Measurements from ENCODE around the gene NBEAL2.

NBEAL2 gene

DNA sequence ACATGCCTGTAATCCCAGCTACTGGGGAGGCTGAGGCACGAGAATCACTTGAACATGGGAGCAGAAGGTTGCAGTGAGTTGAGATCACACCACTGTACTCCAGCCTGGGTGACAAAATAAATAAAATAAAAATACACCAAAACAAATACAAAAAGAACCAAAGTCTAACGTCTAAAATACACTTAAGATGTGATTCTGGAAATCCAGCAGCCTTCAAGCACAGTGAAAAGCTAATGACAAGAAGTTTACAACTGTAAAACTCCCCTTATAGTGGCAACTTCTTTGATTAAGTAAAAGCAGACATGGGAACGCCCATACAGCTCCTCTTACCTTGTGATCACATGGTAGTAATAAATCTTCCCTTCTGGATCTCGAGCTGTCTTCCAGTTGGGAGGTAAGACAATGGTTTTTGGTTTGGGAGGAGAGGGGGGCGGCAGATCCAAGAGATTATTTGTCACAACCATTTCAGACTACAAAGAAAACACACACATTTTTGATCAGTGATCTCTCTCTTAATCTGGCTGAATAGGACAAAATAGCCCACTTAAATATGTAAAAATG, 62.8 kb downstream of the NBEAL2 start:
- no peak overlapping the region for H3K4me3 ChIP-seq (ENCODE audit: low read depth, low read length)
- TF ChIP-seq, protein P1, sequence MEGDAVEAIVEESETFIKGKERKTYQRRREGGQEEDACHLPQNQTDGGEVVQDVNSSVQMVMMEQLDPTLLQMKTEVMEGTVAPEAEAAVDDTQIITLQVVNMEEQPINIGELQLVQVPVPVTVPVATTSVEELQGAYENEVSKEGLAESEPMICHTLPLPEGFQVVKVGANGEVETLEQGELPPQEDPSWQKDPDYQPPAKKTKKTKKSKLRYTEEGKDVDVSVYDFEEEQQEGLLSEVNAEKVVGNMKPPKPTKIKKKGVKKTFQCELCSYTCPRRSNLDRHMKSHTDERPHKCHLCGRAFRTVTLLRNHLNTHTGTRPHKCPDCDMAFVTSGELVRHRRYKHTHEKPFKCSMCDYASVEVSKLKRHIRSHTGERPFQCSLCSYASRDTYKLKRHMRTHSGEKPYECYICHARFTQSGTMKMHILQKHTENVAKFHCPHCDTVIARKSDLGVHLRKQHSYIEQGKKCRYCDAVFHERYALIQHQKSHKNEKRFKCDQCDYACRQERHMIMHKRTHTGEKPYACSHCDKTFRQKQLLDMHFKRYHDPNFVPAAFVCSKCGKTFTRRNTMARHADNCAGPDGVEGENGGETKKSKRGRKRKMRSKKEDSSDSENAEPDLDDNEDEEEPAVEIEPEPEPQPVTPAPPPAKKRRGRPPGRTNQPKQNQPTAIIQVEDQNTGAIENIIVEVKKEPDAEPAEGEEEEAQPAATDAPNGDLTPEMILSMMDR (IDR thresholded peaks at IDR 0.05; ENCODE audit: low read depth, low read length) = no peak

DNA sequence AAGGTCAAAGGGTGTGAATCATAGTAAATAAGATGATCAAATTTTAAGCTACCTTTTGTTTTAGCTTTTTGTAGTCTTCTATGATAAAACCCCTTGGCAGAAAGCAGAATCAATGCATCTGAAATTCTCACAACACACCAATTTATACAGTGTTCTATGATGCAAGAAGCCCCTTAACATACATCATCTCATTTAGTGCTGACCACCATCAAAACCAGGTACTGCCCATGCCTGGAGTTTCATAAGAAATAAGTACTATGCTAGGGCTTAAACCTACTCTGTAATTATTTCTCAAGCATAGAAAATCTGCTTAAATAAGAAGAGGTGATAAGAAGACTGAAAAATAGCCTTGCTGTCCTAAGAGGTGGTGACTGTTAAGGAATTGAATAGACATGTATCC, 67.6 kb downstream of the NBEAL2 start:
- TF ChIP-seq, protein P1 (IDR thresholded peaks at IDR 0.05; ENCODE audit: low read depth, low read length) = no peak
- H3K4me3 ChIP-seq (ENCODE audit: low read depth, low read length) = no peak overlapping the region

- TF ChIP-seq, protein P1 (IDR thresholded peaks at IDR 0.05; ENCODE audit: low read depth, low read length) = no peak
Measured at GRCh38 chr3:47047673-47048072, 68.2 kb downstream of the NBEAL2 start.

DNA sequence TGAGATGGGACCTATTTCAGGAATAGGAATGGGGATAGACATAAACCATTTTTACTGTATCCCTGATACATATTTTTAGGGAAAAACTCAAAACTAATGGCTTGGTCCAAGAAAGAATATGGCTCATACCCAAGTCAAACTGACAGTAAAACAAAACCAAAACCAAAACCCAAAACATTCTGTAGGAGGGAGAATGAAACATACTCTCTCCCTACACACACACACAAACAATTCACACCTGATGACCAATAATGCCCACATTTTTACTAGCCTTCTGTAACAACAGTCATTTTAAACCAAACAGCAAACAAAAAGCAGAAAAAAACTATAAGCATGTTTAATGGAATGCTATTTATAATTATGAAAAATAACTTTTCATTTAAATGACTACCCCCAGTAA, 74.9 kb downstream of the NBEAL2 start:
- TF ChIP-seq, protein P1 (IDR thresholded peaks at IDR 0.05; ENCODE audit: low read depth, low read length) = no peak

More at GRCh38 chr3:47047673-47048072, 68.2 kb downstream of the NBEAL2 start:
- no peak overlapping the region for H3K4me3 ChIP-seq (ENCODE audit: low read depth, low read length)

GRCh38 chr3:47056705-47057104, 77.2 kb downstream of the NBEAL2 start:
- no peak overlapping the region for H3K4me3 ChIP-seq (ENCODE audit: low read depth, low read length)

More for the DNA sequence above, 74.9 kb downstream of the NBEAL2 start:
- no peak overlapping the region for H3K4me3 ChIP-seq (ENCODE audit: low read depth, low read length)

DNA sequence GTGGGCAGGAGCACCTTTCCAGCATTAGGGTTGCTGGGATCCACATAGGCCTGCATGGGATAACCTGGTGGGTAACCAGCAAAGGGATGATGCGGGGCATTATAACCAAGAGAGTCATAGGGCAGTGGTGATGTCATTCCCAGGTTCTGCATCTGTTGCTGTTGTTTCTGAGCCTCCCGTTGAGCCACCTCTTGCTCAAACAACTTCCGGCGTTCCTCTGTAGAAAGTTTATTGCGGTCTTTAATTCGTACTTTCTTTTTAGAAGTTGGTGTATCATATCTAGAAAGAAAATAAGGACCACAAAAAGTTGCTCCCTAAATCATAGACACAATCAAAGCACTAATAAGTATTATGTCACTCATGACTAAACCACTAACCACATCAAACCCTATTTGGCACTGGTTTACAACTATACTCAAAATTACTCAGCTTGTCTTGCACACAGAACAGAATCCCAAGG, 77.8 kb downstream of the NBEAL2 start:
- TF ChIP-seq, protein P1 (IDR thresholded peaks at IDR 0.05; ENCODE audit: low read depth, low read length) = no peak

More at GRCh38 chr3:47056705-47057104, 77.2 kb downstream of the NBEAL2 start:
- TF ChIP-seq, protein P1 (IDR thresholded peaks at IDR 0.05; ENCODE audit: low read depth, low read length) = no peak

More for the DNA sequence above, 77.8 kb downstream of the NBEAL2 start:
- no peak overlapping the region for H3K4me3 ChIP-seq (ENCODE audit: low read depth, low read length)

Measured in WI38 (cell line).